HEK293 (cell line): ENCODE measurements around the gene RPL23.

Experiments used
- CTCF ChIA-PET: fragments of 350-600 bp; formaldehyde crosslinking; extraction: SDS; loops from one replicate; lab custom pipeline; 2021; ENCODE audit warnings: antibody characterized with exemption; lab: Yijun Ruan, JAX
- POLR2A ChIA-PET: fragments of 300-600 bp; formaldehyde crosslinking; extraction: SDS; loops from one replicate; lab custom pipeline; 2020; ENCODE audit warnings: antibody characterized with exemption, inconsistent platforms; lab: Yijun Ruan, JAX
- H3K27ac ChIP-seq: fragments of 200-500 bp; sonication (Bioruptor generic); 2 replicates; pipeline ENCODE4 v1.5.1; 2014; ENCODE audit warnings: low read depth, low read length, control low read depth, inconsistent platforms; ENCODE audit errors: extremely low read depth
- H3K36me3 ChIP-seq, 2 experiments: fragments of 200-500 bp in 1 of 2; sonication (Bioruptor generic) in 1 of 2; 1 replicate in 1 of 2; 2 replicates in 1 of 2; pipeline ENCODE4 v1.5.1; 2014 to 2017; ENCODE audit warnings: inconsistent platforms in 2 of 2, low read length in 2 of 2; ENCODE audit not compliant: control insufficient read depth in 2 of 2, insufficient read depth in 1 of 2
- H3K4me1 ChIP-seq: fragments of 200-500 bp; sonication (Bioruptor generic); 2 replicates; pipeline ENCODE4 v1.5.1; 2014; ENCODE audit warnings: mild to moderate bottlenecking, low read length, inconsistent platforms; ENCODE audit not compliant: control insufficient read depth, insufficient read depth
- H3K4me3 ChIP-seq: 2 replicates; pipeline ENCODE4 v1.5.1; 2011; ENCODE audit warnings: low read depth, mild to moderate bottlenecking, control low read depth, low read length, moderate library complexity
- H3K9me3 ChIP-seq: fragments of 200-500 bp; sonication (Bioruptor generic); 2 replicates; pipeline ENCODE4 v1.5.1; 2014; ENCODE audit warnings: low read depth, low read length, inconsistent platforms; ENCODE audit not compliant: control insufficient read depth, insufficient read depth
- BCL11A ChIP-seq: fragments of 450-650 bp; formaldehyde crosslinking; IDR thresholded peaks from 2 replicates; pipeline ENCODE4 v1.5.1; 2016; ENCODE audit warnings: low read depth, missing biosample characterization, missing genetic modification characterization
- CTCF ChIP-seq: fragments of 450-650 bp; formaldehyde crosslinking; IDR thresholded peaks from 2 replicates; pipeline ENCODE4 v1.5.1; 2016; ENCODE audit warnings: missing biosample characterization, missing genetic modification characterization
- MYNN ChIP-seq: fragments of 450-650 bp; formaldehyde crosslinking; IDR thresholded peaks from 2 replicates; pipeline ENCODE4 v1.5.1; 2016; ENCODE audit warnings: missing biosample characterization, missing genetic modification characterization, borderline replicate concordance
- ZBTB44 ChIP-seq: fragments of 450-650 bp; IDR thresholded peaks from 2 replicates; pipeline ENCODE4 v1.5.1; 2018; ENCODE audit warnings: missing biosample characterization, mild to moderate bottlenecking, missing genetic modification characterization
- ZNF157 ChIP-seq: fragments of 450-650 bp; formaldehyde crosslinking; IDR thresholded peaks from 2 replicates; pipeline ENCODE4 v1.5.1; 2016; ENCODE audit warnings: missing biosample characterization, missing genetic modification characterization
- ZNF16 ChIP-seq: fragments of 450-650 bp; formaldehyde crosslinking; IDR thresholded peaks from 2 replicates; pipeline ENCODE4 v1.5.1; 2016; ENCODE audit warnings: low read depth, missing biosample characterization, missing genetic modification characterization
- ZNF175 ChIP-seq: fragments of 450-650 bp; formaldehyde crosslinking; IDR thresholded peaks from 2 replicates; pipeline ENCODE4 v1.5.1; 2016; ENCODE audit warnings: missing biosample characterization, missing genetic modification characterization
- ZNF2 ChIP-seq: fragments of 450-650 bp; formaldehyde crosslinking; IDR thresholded peaks from 2 replicates; pipeline ENCODE4 v1.5.1; 2016; ENCODE audit warnings: missing biosample characterization, missing genetic modification characterization
- ZNF23 ChIP-seq: fragments of 450-650 bp; formaldehyde crosslinking; IDR thresholded peaks from 2 replicates; pipeline ENCODE4 v1.5.1; 2016; ENCODE audit warnings: missing biosample characterization, missing genetic modification characterization, borderline replicate concordance
- ZNF302 ChIP-seq: fragments of 450-650 bp; formaldehyde crosslinking; IDR thresholded peaks from 2 replicates; pipeline ENCODE4 v1.5.1; 2016; ENCODE audit warnings: missing biosample characterization, missing genetic modification characterization, low read depth
- ZNF354C ChIP-seq: fragments of 450-650 bp; formaldehyde crosslinking; IDR thresholded peaks from 2 replicates; pipeline ENCODE4 v1.5.1; 2016; ENCODE audit warnings: missing biosample characterization, missing genetic modification characterization, low read depth, borderline replicate concordance
- ZNF362 ChIP-seq: fragments of 450-650 bp; formaldehyde crosslinking; IDR thresholded peaks from 2 replicates; pipeline ENCODE4 v1.5.1; 2016; ENCODE audit warnings: missing biosample characterization, missing genetic modification characterization
- ZNF391 ChIP-seq: fragments of 450-650 bp; formaldehyde crosslinking; IDR thresholded peaks from 2 replicates; pipeline ENCODE4 v1.5.1; 2016; ENCODE audit warnings: low read depth, missing biosample characterization, missing genetic modification characterization, borderline replicate concordance
- ZNF398 ChIP-seq: fragments of 450-650 bp; formaldehyde crosslinking; IDR thresholded peaks from 2 replicates; pipeline ENCODE4 v1.5.1; 2017; ENCODE audit warnings: missing biosample characterization, missing genetic modification characterization
- ZNF521 ChIP-seq: fragments of 450-650 bp; formaldehyde crosslinking; IDR thresholded peaks from 2 replicates; pipeline ENCODE4 v1.5.1; 2017; ENCODE audit warnings: missing biosample characterization, mild to moderate bottlenecking, missing genetic modification characterization
- ZNF629 ChIP-seq: fragments of 450-650 bp; formaldehyde crosslinking; IDR thresholded peaks from 2 replicates; pipeline ENCODE4 v1.5.1; 2017; ENCODE audit warnings: missing biosample characterization, missing genetic modification characterization
- ZNF645 ChIP-seq: fragments of 450-650 bp; formaldehyde crosslinking; IDR thresholded peaks from 2 replicates; pipeline ENCODE4; 2016; ENCODE audit warnings: missing biosample characterization, missing genetic modification characterization
- ZNF660 ChIP-seq: fragments of 450-650 bp; IDR thresholded peaks from 2 replicates; pipeline ENCODE4 v1.5.1; 2018; ENCODE audit warnings: missing biosample characterization, mild to moderate bottlenecking, missing genetic modification characterization
- ZNF692 ChIP-seq: fragments of 450-650 bp; formaldehyde crosslinking; IDR thresholded peaks from 2 replicates; pipeline ENCODE4 v1.5.1; 2016; ENCODE audit warnings: missing biosample characterization, missing genetic modification characterization
- ZNF792 ChIP-seq: fragments of 450-650 bp; formaldehyde crosslinking; IDR thresholded peaks from 2 replicates; pipeline ENCODE4 v1.5.1; 2016; ENCODE audit warnings: missing biosample characterization, missing genetic modification characterization

Gene RPL23

GRCh38 chr17:38898291-38898679, 44.8 kb upstream of the RPL23 start:
- ChIA-PET CTCF (interaction anchor here (1.0 to 1.2 kb wide), 2 partner anchors 162 to 725 kb away, joined by 3 read pairs; no protein-coding TSS in a partner anchor), POLR2A (no interaction called here)
- Histone ChIP-seq H3K36me3 (peaks cover 0 to 34% of the 10 kb centered on the region in 2 experiments; a peak in 2 of 3 replicates), H3K9me3 (no peaks in the 10 kb centered on the region), H3K27ac (no peak overlapping the region), H3K4me3 (no peak overlapping the region), H3K4me1 (peaks cover 8% of the 10 kb centered on the region; the same call in 1 of the 2 replicates)
- TF ChIP-seq ZNF362 (tag by site-specific recombination) (no peak), ZNF175 (tag by site-specific recombination) (no peak), CTCF (tag by site-specific recombination) (no peak), ZNF692 (no peak), ZNF792 (tag by site-specific recombination) (no peak), ZNF302 (tag by site-specific recombination) (no peak), ZBTB44 (tag by site-specific recombination) (no peak), ZNF391 (no peak), ZNF398 (tag by site-specific recombination) (no peak), ZNF521 (no peak), ZNF354C (tag by site-specific recombination) (no peak), ZNF645 (no peak), ZNF629 (tag by site-specific recombination) (no peak), BCL11A (tag by site-specific recombination) (no peak), ZNF2 (tag by site-specific recombination) (no peak), ZNF157 (no peak), ZNF660 (no peak), ZNF23 (tag by site-specific recombination) (no peak), MYNN (no peak), ZNF16 (no peak)
